H1 (cell line): Measurements from ENCODE around the gene TRIP11. TPM values are rescaled to one million over a fixed set of nuclear protein-coding genes. Genes with fewer than 3 reads are reported as not detected.

Experiments
- EGR1 ChIP-seq: IDR thresholded peaks from 2 replicates; pipeline ENCODE4 v1.6.1; 2011; ENCODE audit warnings: low read depth, low read length, borderline replicate concordance
- RNF2 ChIP-seq: fragments of 200-900, 300-1000 bp; sonication (generic); IDR thresholded peaks from 2 replicates; pipeline ENCODE4 v1.7.1; 2016; ENCODE audit warnings: borderline replicate concordance, low read depth, mild to moderate bottlenecking, antibody characterized with exemption, low read length; ENCODE audit not compliant: poor library complexity, severe bottlenecking; ENCODE audit errors: missing control alignments
- polyA plus RNA-seq, 7 experiments: library from polyadenylated mRNA; depleted of rRNA in 3 of 7; stranded (reverse) in 5 of 7; unstranded in 2 of 7; fragments of >200 nt in 5 of 7; fragments of 200-250 nt in 2 of 7; gene quantifications; 1 replicate in 5 of 7; 2 replicates in 1 of 7; 4 replicates in 1 of 7; pipeline versions ENCODE4 v1.2.1 to v1.2.3, GENCODE V29; 2011 to 2013; ENCODE audit warnings: missing spikeins in 2 of 7, mixed read lengths in 2 of 7
- total RNA-seq: library from RNA; stranded (reverse); fragmentation: NEBNext Ultra II Directional; extraction: Animal tissue kit (Norgen Biotek cat#: 25700); gene quantifications from 2 replicates; pipeline ENCODE4 v1.2.1, GENCODE V29; 2021

Gene TRIP11
- total and polyA plus RNA-seq, 2 of the 8 experiments (the other 6 are each of a cell fraction or from before 2014, with no cell fraction given), result 3.3 to 30.4 TPM

- TF ChIP-seq RNF2, result no peak
- TF ChIP-seq EGR1, result no peak
These were observed 6.4 kb downstream of the TRIP11 start (continued) for GRCh38 chr14:92033433-92033832.
